Measurements from ENCODE around the gene ODR4.

ODR4 gene

DNA sequence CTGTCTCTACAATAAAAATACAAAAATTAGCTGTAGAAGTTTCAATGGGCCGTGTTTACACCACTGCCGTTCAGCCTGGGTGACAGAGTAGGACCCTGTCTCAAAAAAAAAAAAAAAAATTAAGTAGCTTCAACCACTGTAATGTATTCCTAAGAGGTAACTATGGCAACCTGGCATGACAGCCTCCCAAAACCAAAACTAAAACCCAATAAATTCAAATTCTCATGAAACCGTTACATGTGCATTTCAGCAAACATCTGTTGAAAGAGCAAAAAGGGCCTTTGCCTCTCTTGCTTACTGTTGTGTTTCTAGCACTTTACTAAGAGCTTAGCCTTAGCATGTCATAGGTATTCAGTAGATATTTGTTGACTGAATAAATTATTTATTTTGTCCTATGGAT lies 33.5 kb downstream of the ODR4 start:
- peaks cover 2 to 90% of the 10 kb centered on the region in 2 donors for H3K36me3 ChIP-seq (replicated peaks in 1 of 2; ENCODE audit: control insufficient read depth in 2 of 2, insufficient read depth in 2 of 2, low read length in 2 of 2)
- H2BK12ac ChIP-seq (ENCODE audit: low read length) = no peak overlapping the region
- H3K4ac ChIP-seq (ENCODE audit: low read length) = no peak overlapping the region
- H3K18ac ChIP-seq (ENCODE audit: low read length) = no peak overlapping the region
- H4K8ac ChIP-seq (ENCODE audit: low read depth, low read length) = no peak overlapping the region
- no peak overlapping the region for H3K9ac ChIP-seq (ENCODE audit: low read depth, low read length, poor library complexity)
- H3K4me3 ChIP-seq (ENCODE audit: low read length in 2 of 2) = no peak overlapping the region
- no peak overlapping the region for H2BK5ac ChIP-seq (ENCODE audit: low read length)
- H3K23ac ChIP-seq (ENCODE audit: low read depth, low read length, poor library complexity) = no peak overlapping the region
- no peak overlapping the region for H2BK15ac ChIP-seq (ENCODE audit: low read length)
- H3K9me3 ChIP-seq (replicated peaks in 1 of 2; ENCODE audit: control insufficient read depth in 2 of 2, insufficient read depth in 1 of 2, low read depth in 1 of 2, low read length in 2 of 2) = no peaks in the 10 kb centered on the region
- no peak overlapping the region for H2AFZ ChIP-seq (ENCODE audit: low read length)
- H3K4me2 ChIP-seq (ENCODE audit: insufficient read depth, low read length, poor library complexity, severe bottlenecking) = no peak overlapping the region
- no peaks in the 10 kb centered on the region for H3K4me1 ChIP-seq (ENCODE audit: control insufficient read depth in 2 of 2, insufficient read depth in 1 of 2, low read depth in 1 of 2, low read length in 2 of 2)
- no peak overlapping the region for H2BK120ac ChIP-seq (ENCODE audit: low read depth, low read length)
- H4K91ac ChIP-seq (ENCODE audit: low read depth, low read length, poor library complexity) = no peak overlapping the region
- no CpG with 5 or more reads among the region's 3 CpGs for WGBS, 2 donors (ENCODE audit: extremely low coverage in 2 of 2, insufficient read length in 2 of 2, insufficient replicate concordance in 1 of 2)
- DNase-seq (ENCODE audit: low spot score) = no peak
- no peaks in the 10 kb centered on the region for H3K79me1 ChIP-seq (ENCODE audit: low read depth, low read length)
- no peak overlapping the region for H3K27ac ChIP-seq (replicated peaks; ENCODE audit: low read length)
- H3K14ac ChIP-seq (ENCODE audit: low read length) = no peak overlapping the region
- H2AK5ac ChIP-seq (ENCODE audit: low read depth, low read length) = no peak overlapping the region
- H3K27me3 ChIP-seq (ENCODE audit: control insufficient read depth in 3 of 3, insufficient read depth in 3 of 3, low read depth in 1 of 3, low read length in 3 of 3) = no peaks in the 10 kb centered on the region

DNA sequence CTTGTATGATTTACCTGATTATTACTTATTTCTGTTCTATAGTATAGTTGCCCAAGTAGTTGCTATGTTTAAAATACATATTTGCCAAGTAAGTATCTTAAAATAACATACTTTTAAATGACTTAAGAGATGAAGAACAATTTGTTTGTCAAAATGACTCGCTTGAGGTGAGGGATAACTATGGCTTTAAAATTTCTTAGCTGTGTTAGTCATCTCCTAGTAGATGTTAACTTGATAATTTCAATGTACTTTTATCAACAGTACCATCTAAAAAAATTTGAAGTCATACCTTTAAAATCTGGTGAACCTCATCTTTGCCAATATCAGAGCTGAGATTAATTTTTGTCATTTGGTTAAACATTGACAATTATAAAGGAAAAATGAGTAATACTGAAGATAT lies 37.7 kb downstream of the ODR4 start:
- H3K27me3 ChIP-seq (ENCODE audit: control insufficient read depth in 3 of 3, insufficient read depth in 3 of 3, low read depth in 1 of 3, low read length in 3 of 3) = no peaks in the 10 kb centered on the region
- no peak overlapping the region for H4K91ac ChIP-seq (ENCODE audit: low read depth, low read length, poor library complexity)
- H3K27ac ChIP-seq (replicated peaks; ENCODE audit: low read length) = no peak overlapping the region
- no peaks in the 10 kb centered on the region for H3K9me3 ChIP-seq (replicated peaks in 1 of 2; ENCODE audit: control insufficient read depth in 2 of 2, insufficient read depth in 1 of 2, low read depth in 1 of 2, low read length in 2 of 2)
- H4K8ac ChIP-seq (ENCODE audit: low read depth, low read length) = no peak overlapping the region
- no peak overlapping the region for H3K23ac ChIP-seq (ENCODE audit: low read depth, low read length, poor library complexity)
- DNase-seq (ENCODE audit: low spot score) = no peak
- H2AK5ac ChIP-seq (ENCODE audit: low read depth, low read length) = no peak overlapping the region
- H3K18ac ChIP-seq (ENCODE audit: low read length) = no peak overlapping the region
- H2AFZ ChIP-seq (ENCODE audit: low read length) = no peak overlapping the region
- H2BK12ac ChIP-seq (ENCODE audit: low read length) = no peak overlapping the region
- no peak overlapping the region for H3K4me2 ChIP-seq (ENCODE audit: insufficient read depth, low read length, poor library complexity, severe bottlenecking)
- peaks cover 2 to 72% of the 10 kb centered on the region in 2 donors for H3K36me3 ChIP-seq (replicated peaks in 1 of 2; ENCODE audit: control insufficient read depth in 2 of 2, insufficient read depth in 2 of 2, low read length in 2 of 2)
- whole genome bisulfite sequencing, 2 donors (ENCODE audit: extremely low coverage in 2 of 2, insufficient read length in 2 of 2, insufficient replicate concordance in 1 of 2) = no CpG with 5 or more reads among the region's 1 CpG
- no peak overlapping the region for H2BK15ac ChIP-seq (ENCODE audit: low read length)
- H3K4me3 ChIP-seq (ENCODE audit: low read length in 2 of 2) = no peak overlapping the region
- no peaks in the 10 kb centered on the region for H3K4me1 ChIP-seq (ENCODE audit: control insufficient read depth in 2 of 2, insufficient read depth in 1 of 2, low read depth in 1 of 2, low read length in 2 of 2)
- no peak overlapping the region for H2BK5ac ChIP-seq (ENCODE audit: low read length)
- no peaks in the 10 kb centered on the region for H3K79me1 ChIP-seq (ENCODE audit: low read depth, low read length)
- H3K4ac ChIP-seq (ENCODE audit: low read length) = no peak overlapping the region
- no peak overlapping the region for H2BK120ac ChIP-seq (ENCODE audit: low read depth, low read length)
- no peak overlapping the region for H3K9ac ChIP-seq (ENCODE audit: low read depth, low read length, poor library complexity)
- no peak overlapping the region for H3K14ac ChIP-seq (ENCODE audit: low read length)

DNA sequence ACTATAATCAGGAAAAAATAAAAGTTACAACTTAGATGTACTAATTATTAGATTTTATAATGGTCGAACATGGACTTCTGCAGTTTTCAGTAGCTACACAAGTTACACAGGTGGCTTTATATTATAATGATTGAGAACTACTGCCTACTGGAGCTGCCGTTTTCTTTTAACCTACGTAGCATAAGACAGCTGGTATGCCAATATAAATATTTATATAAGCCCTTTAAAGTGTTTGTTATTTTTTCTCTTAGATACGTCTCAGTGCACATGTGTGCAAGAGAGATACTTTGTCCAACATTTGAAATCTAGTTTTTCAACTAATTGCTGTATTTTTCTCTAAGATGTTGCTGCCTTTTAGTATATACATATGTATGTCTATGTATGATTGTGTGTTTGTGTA lies 42.9 kb downstream of the ODR4 start:
- no peak for DNase-seq (ENCODE audit: low spot score)
- WGBS, 2 donors (ENCODE audit: extremely low coverage in 2 of 2, insufficient read length in 2 of 2, insufficient replicate concordance in 1 of 2) = no CpG with 5 or more reads among the region's 4 CpGs

GRCh38 chr1:186420311-186420710 lies 44.7 kb downstream of the ODR4 start:
- Histone ChIP-seq H3K27ac (replicated peaks; ENCODE audit: low read length) (no peak overlapping the region), H3K18ac (ENCODE audit: low read length) (no peak overlapping the region), H3K4me3 (ENCODE audit: low read length in 2 of 2) (no peak overlapping the region), H3K4me2 (ENCODE audit: insufficient read depth, low read length, poor library complexity, severe bottlenecking) (no peak overlapping the region), H2AK5ac (ENCODE audit: low read depth, low read length) (no peak overlapping the region), H3K27me3 (ENCODE audit: control insufficient read depth in 3 of 3, insufficient read depth in 3 of 3, low read depth in 1 of 3, low read length in 3 of 3) (no peaks in the 10 kb centered on the region), H2BK5ac (ENCODE audit: low read length) (no peak overlapping the region), H3K9ac (ENCODE audit: low read depth, low read length, poor library complexity) (no peak overlapping the region), H2BK120ac (ENCODE audit: low read depth, low read length) (no peak overlapping the region), H3K23ac (ENCODE audit: low read depth, low read length, poor library complexity) (no peak overlapping the region), H3K4ac (ENCODE audit: low read length) (no peak overlapping the region), H4K8ac (ENCODE audit: low read depth, low read length) (no peak overlapping the region), H3K79me1 (ENCODE audit: low read depth, low read length) (no peaks in the 10 kb centered on the region), H3K14ac (ENCODE audit: low read length) (no peak overlapping the region), H4K91ac (ENCODE audit: low read depth, low read length, poor library complexity) (no peak overlapping the region), H2BK15ac (ENCODE audit: low read length) (no peak overlapping the region), H2AFZ (ENCODE audit: low read length) (no peak overlapping the region), H3K4me1 (ENCODE audit: control insufficient read depth in 2 of 2, insufficient read depth in 1 of 2, low read depth in 1 of 2, low read length in 2 of 2) (no peaks in the 10 kb centered on the region), H3K9me3 (replicated peaks in 1 of 2; ENCODE audit: control insufficient read depth in 2 of 2, insufficient read depth in 1 of 2, low read depth in 1 of 2, low read length in 2 of 2) (no peaks in the 10 kb centered on the region), H3K36me3 (replicated peaks in 1 of 2; ENCODE audit: control insufficient read depth in 2 of 2, insufficient read depth in 2 of 2, low read length in 2 of 2) (peaks cover 4 to 35% of the 10 kb centered on the region in 2 donors), H2BK12ac (ENCODE audit: low read length) (no peak overlapping the region)
- no peak for DNase-seq (ENCODE audit: low spot score)

More for the DNA sequence above, 42.9 kb downstream of the ODR4 start:
- no peak overlapping the region for H2AFZ ChIP-seq (ENCODE audit: low read length)
- no peak overlapping the region for H3K14ac ChIP-seq (ENCODE audit: low read length)
- H3K23ac ChIP-seq (ENCODE audit: low read depth, low read length, poor library complexity) = no peak overlapping the region
- H3K79me1 ChIP-seq (ENCODE audit: low read depth, low read length) = no peaks in the 10 kb centered on the region
- H2BK120ac ChIP-seq (ENCODE audit: low read depth, low read length) = no peak overlapping the region
- no peaks in the 10 kb centered on the region for H3K27me3 ChIP-seq (ENCODE audit: control insufficient read depth in 3 of 3, insufficient read depth in 3 of 3, low read depth in 1 of 3, low read length in 3 of 3)
- H3K4ac ChIP-seq (ENCODE audit: low read length) = no peak overlapping the region
- H3K18ac ChIP-seq (ENCODE audit: low read length) = no peak overlapping the region
- H4K91ac ChIP-seq (ENCODE audit: low read depth, low read length, poor library complexity) = no peak overlapping the region
- H2AK5ac ChIP-seq (ENCODE audit: low read depth, low read length) = no peak overlapping the region
- H3K27ac ChIP-seq (replicated peaks; ENCODE audit: low read length) = no peak overlapping the region
- no peak overlapping the region for H3K9ac ChIP-seq (ENCODE audit: low read depth, low read length, poor library complexity)
- peaks cover 4 to 44% of the 10 kb centered on the region in 2 donors for H3K36me3 ChIP-seq (replicated peaks in 1 of 2; ENCODE audit: control insufficient read depth in 2 of 2, insufficient read depth in 2 of 2, low read length in 2 of 2)
- no peak overlapping the region for H2BK15ac ChIP-seq (ENCODE audit: low read length)
- H2BK5ac ChIP-seq (ENCODE audit: low read length) = no peak overlapping the region
- H3K4me1 ChIP-seq (ENCODE audit: control insufficient read depth in 2 of 2, insufficient read depth in 1 of 2, low read depth in 1 of 2, low read length in 2 of 2) = no peaks in the 10 kb centered on the region
- H2BK12ac ChIP-seq (ENCODE audit: low read length) = no peak overlapping the region
- no peaks in the 10 kb centered on the region for H3K9me3 ChIP-seq (replicated peaks in 1 of 2; ENCODE audit: control insufficient read depth in 2 of 2, insufficient read depth in 1 of 2, low read depth in 1 of 2, low read length in 2 of 2)
- no peak overlapping the region for H3K4me3 ChIP-seq (ENCODE audit: low read length in 2 of 2)
- no peak overlapping the region for H3K4me2 ChIP-seq (ENCODE audit: insufficient read depth, low read length, poor library complexity, severe bottlenecking)
- H4K8ac ChIP-seq (ENCODE audit: low read depth, low read length) = no peak overlapping the region
